GM12878 (cell line): Measurements from ENCODE around the gene ADGRD1. TPM values are rescaled to one million over a fixed set of nuclear protein-coding genes. Genes with fewer than 3 reads are reported as not detected.

Experiments
- ATAC-seq: fragments of 200-7000 bp; cut with Tn5 transposase; 3 replicates; pipeline ENCODE4 v1.9.1; 2020; ENCODE audit warnings: mild to moderate bottlenecking, moderate library complexity
- BruUV-seq: library from RNA; stranded (reverse); fragments of 400-500 nt; replicated peaks from 2 replicates; lab custom pipeline; 2021; lab: Mats Ljungman, UMichigan
- CTCF ChIA-PET: fragments of 300-600 bp; sonication (Branson Sonifier 250); formaldehyde crosslinking; extraction: SDS; loops from one replicate; lab custom pipeline; 2021; ENCODE audit warnings: inconsistent platforms; lab: Yijun Ruan, JAX
- POLR2A ChIA-PET: fragments of 350-600 bp; formaldehyde crosslinking; extraction: SDS; loops from one replicate; lab custom pipeline; 2021; ENCODE audit warnings: inconsistent platforms; lab: Charles Lee
- RAD21 ChIA-PET: fragments of 300-600 bp; sonication (Branson Sonifier 250); formaldehyde crosslinking; loops from one replicate; lab custom pipeline; 2023; ENCODE audit warnings: antibody characterized with exemption; ENCODE audit not compliant: unreplicated experiment; lab: Charles Lee
- SMC1A ChIA-PET: fragments of 300-600 bp; sonication (Branson Sonifier 250); formaldehyde crosslinking; loops from one replicate; lab custom pipeline; 2023; ENCODE audit not compliant: unreplicated experiment, uncharacterized antibody; lab: Charles Lee
- DNase-seq: peaks from one replicate; pipeline ENCODE4 v3.0.0-alpha.2; 2011; ENCODE audit warnings: low read depth, low spot score
- FAIRE-seq: peaks from 3 replicates; lab custom pipeline; 2011; peaks lifted over from hg19 to GRCh38; lab: Jason Lieb, UNC
- H2AFZ ChIP-seq: 2 replicates; pipeline ENCODE4 v1.6.0; 2011; ENCODE audit warnings: low read depth, low read length, control low read depth; ENCODE audit not compliant: control insufficient read depth
- H3K27ac ChIP-seq: 2 replicates; pipeline ENCODE4 v1.5.1; 2011; ENCODE audit warnings: control low read depth; ENCODE audit not compliant: control insufficient read depth, insufficient read depth
- H3K27me3 ChIP-seq, 2 experiments: replicated peaks in 1 of 2; 2 replicates each; pipeline versions ENCODE4 v1.6.0 to v1.6.1; 2011; ENCODE audit warnings: low read length in 1 of 2; ENCODE audit not compliant: control insufficient read depth in 2 of 2, insufficient read depth in 2 of 2
- H3K36me3 ChIP-seq, 2 experiments: 2 replicates each; pipeline ENCODE4 v1.5.1; 2011; ENCODE audit warnings: low read length in 1 of 2; ENCODE audit not compliant: control insufficient read depth in 2 of 2, insufficient read depth in 2 of 2
- H3K4me1 ChIP-seq: 2 replicates; pipeline ENCODE4 v1.6.1; 2011; ENCODE audit warnings: mild to moderate bottlenecking, low read length, moderate library complexity, mixed read lengths; ENCODE audit not compliant: control insufficient read depth, insufficient read depth
- H3K4me2 ChIP-seq: 2 replicates; pipeline ENCODE4 v1.6.0; 2011; ENCODE audit warnings: control low read depth; ENCODE audit not compliant: control insufficient read depth, insufficient read depth
- H3K4me3 ChIP-seq: fragments of 200-600 bp; sonication (generic); 2 replicates; pipeline ENCODE4 v1.5.1; 2016
- H3K79me2 ChIP-seq: 2 replicates; pipeline ENCODE4 v1.6.0; 2011; ENCODE audit warnings: low read length; ENCODE audit not compliant: control insufficient read depth, insufficient read depth
- H3K9ac ChIP-seq: 2 replicates; pipeline ENCODE4 v1.8.0; 2011; ENCODE audit warnings: low read length, control low read depth, mixed read lengths; ENCODE audit not compliant: control insufficient read depth, insufficient read depth
- H3K9me3 ChIP-seq: replicated peaks from 3 replicates; pipeline ENCODE4 v1.5.1; 2011; ENCODE audit warnings: mild to moderate bottlenecking, low read length; ENCODE audit not compliant: control insufficient read depth, insufficient read depth
- H4K20me1 ChIP-seq: 2 replicates; pipeline ENCODE4 v1.6.0; 2011; ENCODE audit not compliant: control insufficient read depth, insufficient read depth
- ATF7 ChIP-seq: fragments of 450-650 bp; IDR thresholded peaks from 2 replicates; pipeline ENCODE4 v1.6.1; 2016; ENCODE audit warnings: low read depth, mild to moderate bottlenecking
- IKZF1 ChIP-seq: fragments of 450-650 bp; conservative IDR thresholded peaks from 2 replicates; pipeline ENCODE4 v1.6.1; 2017; ENCODE audit warnings: antibody characterized with exemption, mild to moderate bottlenecking
- MTA2 ChIP-seq: fragments of 450-650 bp; IDR thresholded peaks from 2 replicates; pipeline ENCODE4 v1.6.1; 2016; ENCODE audit warnings: low read depth, mild to moderate bottlenecking, moderate library complexity
- MTA3 ChIP-seq: IDR thresholded peaks from 2 replicates; pipeline ENCODE4 v1.6.1; 2012; ENCODE audit warnings: low read length, inconsistent platforms, borderline replicate concordance
- NR2F1 ChIP-seq: fragments of 450-650 bp; conservative IDR thresholded peaks from 2 replicates; pipeline ENCODE4 v1.6.1; 2017; ENCODE audit warnings: mild to moderate bottlenecking
- NRF1 ChIP-seq: conservative IDR thresholded peaks from 2 replicates; pipeline ENCODE4 v1.6.1; 2011; ENCODE audit warnings: mild to moderate bottlenecking, low read depth, low read length, improper control_type of control experiment
- PAX5 ChIP-seq: IDR thresholded peaks from 2 replicates; pipeline ENCODE4 v1.6.1; 2011; ENCODE audit warnings: low read depth, low read length, borderline replicate concordance
- PAX8 ChIP-seq: fragments of 450-650 bp; IDR thresholded peaks from 2 replicates; pipeline ENCODE4 v1.6.1; 2017; ENCODE audit warnings: mild to moderate bottlenecking, moderate library complexity
- PML ChIP-seq: IDR thresholded peaks from 2 replicates; pipeline ENCODE4 v1.6.1; 2012; ENCODE audit warnings: low read length, inconsistent platforms
- POLR2AphosphoS2 ChIP-seq: IDR thresholded peaks from 2 replicates; pipeline ENCODE4 v1.6.1; 2011; ENCODE audit warnings: low read depth, mild to moderate bottlenecking, low read length, improper control_type of control experiment, moderate library complexity
- RELA ChIP-seq: fragments of 450-650 bp; IDR thresholded peaks from 2 replicates; pipeline ENCODE4 v1.8.0; 2014; ENCODE audit warnings: borderline replicate concordance; ENCODE audit not compliant: partially characterized antibody
- SMARCA5 ChIP-seq: fragments of 450-650 bp; IDR thresholded peaks from 2 replicates; pipeline ENCODE4 v1.6.1; 2017; ENCODE audit warnings: mild to moderate bottlenecking
- TAF1 ChIP-seq: IDR thresholded peaks from 2 replicates; pipeline ENCODE4 v1.6.1; 2011; ENCODE audit warnings: mild to moderate bottlenecking, low read depth, low read length, borderline replicate concordance
- ZNF622 ChIP-seq: fragments of 450-650 bp; IDR thresholded peaks from 2 replicates; pipeline ENCODE4 v1.6.1; 2017; ENCODE audit warnings: mild to moderate bottlenecking, inconsistent platforms
- WGBS: methylation state at CpG from one replicate; pipeline ENCODE4 v1.1.6; 2016; ENCODE audit warnings: low lambda C conversion rate; ENCODE audit not compliant: insufficient replicate concordance, insufficient coverage; ENCODE audit errors: missing lambda C conversion rate; 5-methylcytosine and 5-hydroxymethylcytosine counted together
- in situ Hi-C: fragments of 300-500 bp; cut with MboI; formaldehyde crosslinking; loops from 9 replicates; pipeline ENCODE4 v1.14.3; 2018; ENCODE audit warnings: mixed read lengths
- intact Hi-C: fragments of 100-400 bp; cut with micrococcal nuclease; formaldehyde crosslinking; loops from one replicate; pipeline ENCODE4 v1.14.2; 2022; ENCODE audit not compliant: unreplicated experiment
- polyA plus RNA-seq, 11 experiments: library from polyadenylated mRNA; depleted of rRNA in 4 of 11; unstranded in 6 of 11; stranded (reverse) in 5 of 11; fragments of >200 nt; fragmentation: Nextera tagmentation in 4 of 11; fragmentation: Illumina TruSeq in 1 of 11; extraction: Ambion mirVana in 4 of 11; extraction: Trizol in 1 of 11; gene quantifications; 1 replicate in 1 of 11; 2 replicates in 10 of 11; pipeline versions ENCODE4 v1.2.1 to v1.2.3, GENCODE V29; 2011 to 2016; ENCODE audit warnings: inconsistent platforms in 2 of 11, missing spikeins in 2 of 11, low read depth in 1 of 11
- total RNA-seq, 4 experiments: library from RNA; depleted of rRNA in 3 of 4; stranded (reverse); fragments of >200 nt in 3 of 4; fragmentation: Illumina TruSeq in 1 of 4; extraction: Trizol in 1 of 4; gene quantifications; 2 replicates each; pipeline versions ENCODE4 v1.2.1 to v1.2.3, GENCODE V29; 2013 to 2021
- TF ChIP-seq, protein P1 (sequence below): IDR thresholded peaks from 2 replicates; pipeline ENCODE4 v1.6.1; 2012; ENCODE audit warnings: low read depth, low read length, improper control_type of control experiment

Gene ADGRD1
- total and polyA plus RNA-seq, 10 of the 15 experiments (the other 5 are each of a cell fraction or from before 2014, with no cell fraction given), result 0.15 to 12.7 (median 1.2) TPM

DNA sequence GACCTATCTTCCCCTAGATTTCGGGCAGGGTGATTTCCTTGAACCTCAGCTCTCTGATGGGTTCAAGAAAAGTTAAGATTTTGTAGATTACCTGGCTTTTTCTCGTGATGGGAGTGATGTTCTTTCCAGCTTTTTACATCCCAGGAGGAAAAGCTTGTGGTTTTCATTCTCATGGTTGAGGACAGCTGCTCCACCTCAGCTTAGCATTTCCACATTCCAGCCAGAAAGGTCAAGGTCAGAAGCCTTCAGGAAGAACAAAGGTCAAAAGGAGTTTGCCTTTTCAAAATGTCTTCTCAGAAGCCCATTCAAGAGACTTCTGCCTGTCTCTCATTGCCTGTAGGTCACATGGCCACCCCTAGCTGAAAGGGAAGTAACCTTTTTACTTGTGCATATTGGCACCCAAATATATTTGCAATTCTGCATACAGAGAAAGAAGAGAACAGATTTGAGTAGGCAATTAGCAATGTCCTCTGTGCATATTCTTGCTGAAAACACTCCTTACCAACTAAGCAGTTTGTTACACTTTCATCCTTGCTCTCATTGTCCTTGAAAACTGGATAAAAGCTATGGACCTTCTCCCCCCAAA lies 6.6 kb upstream of the ADGRD1 start:
- 5% methylated on average over 2 of the region's 2 CpGs for WGBS
- FAIRE-seq, result no peak
- BruUV-seq, result no TSS peak
- H3K4me2 ChIP-seq, result no peak overlapping the region
- H2AFZ ChIP-seq, result no peak overlapping the region
- RAD21 ChIA-PET, result interaction anchor here (1.2 to 1.4 kb wide), 2 partner anchors 33 to 56 kb away, joined by 3 to 4 read pairs; no protein-coding TSS in a partner anchor
- no peak overlapping the region for H3K4me3 ChIP-seq
- H3K9me3 ChIP-seq, result no peaks in the 10 kb centered on the region; the same call in 1 of the 3 replicates
- H3K9ac ChIP-seq, result no peak overlapping the region
- no peaks in the 10 kb centered on the region for H3K36me3 ChIP-seq
- H3K27me3 ChIP-seq, result no peaks in the 10 kb centered on the region
- H4K20me1 ChIP-seq, result no peaks in the 10 kb centered on the region
- no peak for ATAC-seq
- in situ Hi-C loops, result no loop called here
- no peak overlapping the region for H3K27ac ChIP-seq
- H3K4me1 ChIP-seq, result no peaks in the 10 kb centered on the region
- no peak for DNase-seq
- CTCF ChIA-PET, result no interaction called here
- SMC1A ChIA-PET, result interaction anchor here (1.1 to 1.3 kb wide), 2 partner anchors 19 to 72 kb away, joined by 3 to 4 read pairs; no protein-coding TSS in a partner anchor
- no peaks in the 10 kb centered on the region for H3K79me2 ChIP-seq
- intact Hi-C loops, result no loop called here
- POLR2A ChIA-PET, result interaction anchor here (0.5 kb wide), 1 partner anchor 33 kb away, joined by 3 read pairs; no protein-coding TSS in a partner anchor
- TF ChIP-seq PAX5, result no peak
- no peak for TF ChIP-seq IKZF1
- no peak for TF ChIP-seq PAX8
- no peak for TF ChIP-seq MTA3

- intact Hi-C loops, result no loop called here
- H3K4me1 ChIP-seq, result no peaks in the 10 kb centered on the region
- H3K36me3 ChIP-seq, result no peaks in the 10 kb centered on the region
- H3K27me3 ChIP-seq, result no peaks in the 10 kb centered on the region
- DNase-seq, result no peak
- in situ Hi-C loops, result no loop called here
- H3K9me3 ChIP-seq, result no peaks in the 10 kb centered on the region; the same call in 1 of the 3 replicates
- ChIA-PET RAD21 (interaction anchor here (1.2 kb wide), 1 partner anchor 32 kb away, joined by 3 read pairs; no protein-coding TSS in a partner anchor), POLR2A (no interaction called here), CTCF (no interaction called here), SMC1A (interaction anchor here (1.6 kb wide), 1 partner anchor 9 kb away, joined by 4 read pairs; no protein-coding TSS in a partner anchor)
- no TSS peak for BruUV-seq
- no peak for TF ChIP-seq MTA2
- no peak for TF ChIP-seq PML
- no peak for TF ChIP-seq POLR2AphosphoS2
- TF ChIP-seq RELA, result no peak
- no peak for TF ChIP-seq ZNF622
- no peak for TF ChIP-seq SMARCA5
- TF ChIP-seq, protein P1, sequence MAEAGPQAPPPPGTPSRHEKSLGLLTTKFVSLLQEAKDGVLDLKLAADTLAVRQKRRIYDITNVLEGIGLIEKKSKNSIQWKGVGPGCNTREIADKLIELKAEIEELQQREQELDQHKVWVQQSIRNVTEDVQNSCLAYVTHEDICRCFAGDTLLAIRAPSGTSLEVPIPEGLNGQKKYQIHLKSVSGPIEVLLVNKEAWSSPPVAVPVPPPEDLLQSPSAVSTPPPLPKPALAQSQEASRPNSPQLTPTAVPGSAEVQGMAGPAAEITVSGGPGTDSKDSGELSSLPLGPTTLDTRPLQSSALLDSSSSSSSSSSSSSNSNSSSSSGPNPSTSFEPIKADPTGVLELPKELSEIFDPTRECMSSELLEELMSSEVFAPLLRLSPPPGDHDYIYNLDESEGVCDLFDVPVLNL, result no peak
- TF ChIP-seq ATF7, result no peak
- TF ChIP-seq NR2F1, result no peak
- no peak for TF ChIP-seq NRF1
- no peak for TF ChIP-seq TAF1
- no peak overlapping the region for H3K4me2 ChIP-seq
- no peak overlapping the region for H3K4me3 ChIP-seq
- no peaks in the 10 kb centered on the region for H3K79me2 ChIP-seq
- H3K27ac ChIP-seq, result no peak overlapping the region
- WGBS, result 81% methylated on average over 10 of the region's 10 CpGs
- ATAC-seq, result no peak
- no peak overlapping the region for H2AFZ ChIP-seq
- H4K20me1 ChIP-seq, result no peaks in the 10 kb centered on the region
- no peak for FAIRE-seq
- H3K9ac ChIP-seq, result no peak overlapping the region
Measured at GRCh38 chr12:130948136-130948535, 5.6 kb upstream of the ADGRD1 start.
